Measurements from ENCODE around the gene DALRD3. TPM values are rescaled to one million over a fixed set of nuclear protein-coding genes. Genes with fewer than 3 reads are reported as not detected.

The DALRD3 gene
- total RNA-seq, 1 experiment from 2014 or later: 42.9 TPM

DNA sequence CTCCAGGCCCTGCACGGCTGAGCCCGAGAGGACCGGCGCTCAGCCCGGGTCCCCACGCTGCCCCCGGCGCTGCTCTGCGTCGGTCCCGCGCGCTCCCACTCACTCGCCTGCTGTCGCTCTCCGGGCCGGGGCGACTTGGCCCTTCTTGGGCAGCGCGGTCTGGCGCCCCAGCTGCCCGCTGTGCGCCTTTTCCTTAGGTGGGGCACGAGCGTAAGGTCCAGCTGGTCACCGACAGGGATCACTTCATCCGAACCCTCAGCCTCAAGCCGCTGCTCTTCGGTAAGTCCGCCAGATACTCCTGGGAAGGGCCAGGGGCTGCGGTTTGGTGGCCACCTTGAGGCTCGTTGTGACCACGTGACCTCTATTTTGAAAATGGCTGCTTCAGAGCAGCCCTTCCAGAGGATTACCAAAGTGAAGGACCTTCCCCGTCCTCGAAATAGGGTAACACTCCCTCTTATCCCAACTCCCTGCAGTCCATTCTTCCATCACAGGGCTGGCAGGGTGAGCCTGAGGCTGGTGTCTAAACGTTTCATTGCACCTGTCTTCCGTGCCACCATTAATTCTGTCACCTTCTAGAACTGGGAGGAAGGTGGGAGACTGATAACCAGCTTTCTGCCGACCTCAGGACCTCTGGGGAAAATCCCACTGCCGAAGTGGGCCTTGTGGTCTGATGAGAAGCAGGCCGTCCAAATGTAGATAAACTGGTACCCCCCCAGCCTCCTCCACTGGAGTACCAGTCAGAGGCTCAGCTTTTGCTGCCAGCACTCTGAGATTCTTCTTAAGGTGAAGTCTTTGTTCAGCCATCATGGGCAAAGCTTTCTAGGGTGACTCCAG lies 27.5 kb downstream of the DALRD3 start (continued):
- TF ChIP-seq, protein P1, sequence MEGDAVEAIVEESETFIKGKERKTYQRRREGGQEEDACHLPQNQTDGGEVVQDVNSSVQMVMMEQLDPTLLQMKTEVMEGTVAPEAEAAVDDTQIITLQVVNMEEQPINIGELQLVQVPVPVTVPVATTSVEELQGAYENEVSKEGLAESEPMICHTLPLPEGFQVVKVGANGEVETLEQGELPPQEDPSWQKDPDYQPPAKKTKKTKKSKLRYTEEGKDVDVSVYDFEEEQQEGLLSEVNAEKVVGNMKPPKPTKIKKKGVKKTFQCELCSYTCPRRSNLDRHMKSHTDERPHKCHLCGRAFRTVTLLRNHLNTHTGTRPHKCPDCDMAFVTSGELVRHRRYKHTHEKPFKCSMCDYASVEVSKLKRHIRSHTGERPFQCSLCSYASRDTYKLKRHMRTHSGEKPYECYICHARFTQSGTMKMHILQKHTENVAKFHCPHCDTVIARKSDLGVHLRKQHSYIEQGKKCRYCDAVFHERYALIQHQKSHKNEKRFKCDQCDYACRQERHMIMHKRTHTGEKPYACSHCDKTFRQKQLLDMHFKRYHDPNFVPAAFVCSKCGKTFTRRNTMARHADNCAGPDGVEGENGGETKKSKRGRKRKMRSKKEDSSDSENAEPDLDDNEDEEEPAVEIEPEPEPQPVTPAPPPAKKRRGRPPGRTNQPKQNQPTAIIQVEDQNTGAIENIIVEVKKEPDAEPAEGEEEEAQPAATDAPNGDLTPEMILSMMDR (IDR thresholded peaks at IDR 0.05 in 2 of 3, conservative IDR thresholded peaks at IDR 0.05 in 1 of 3; ENCODE audit: borderline replicate concordance in 1 of 3, insufficient read depth in 1 of 3, low read depth in 2 of 3, low read length in 2 of 3): no peak
- TF ChIP-seq FOSL1 (IDR thresholded peaks at IDR 0.05; ENCODE audit: low read depth) (no peak), EZH2 (IDR thresholded peaks at IDR 0.05) (no peak)

DNA sequence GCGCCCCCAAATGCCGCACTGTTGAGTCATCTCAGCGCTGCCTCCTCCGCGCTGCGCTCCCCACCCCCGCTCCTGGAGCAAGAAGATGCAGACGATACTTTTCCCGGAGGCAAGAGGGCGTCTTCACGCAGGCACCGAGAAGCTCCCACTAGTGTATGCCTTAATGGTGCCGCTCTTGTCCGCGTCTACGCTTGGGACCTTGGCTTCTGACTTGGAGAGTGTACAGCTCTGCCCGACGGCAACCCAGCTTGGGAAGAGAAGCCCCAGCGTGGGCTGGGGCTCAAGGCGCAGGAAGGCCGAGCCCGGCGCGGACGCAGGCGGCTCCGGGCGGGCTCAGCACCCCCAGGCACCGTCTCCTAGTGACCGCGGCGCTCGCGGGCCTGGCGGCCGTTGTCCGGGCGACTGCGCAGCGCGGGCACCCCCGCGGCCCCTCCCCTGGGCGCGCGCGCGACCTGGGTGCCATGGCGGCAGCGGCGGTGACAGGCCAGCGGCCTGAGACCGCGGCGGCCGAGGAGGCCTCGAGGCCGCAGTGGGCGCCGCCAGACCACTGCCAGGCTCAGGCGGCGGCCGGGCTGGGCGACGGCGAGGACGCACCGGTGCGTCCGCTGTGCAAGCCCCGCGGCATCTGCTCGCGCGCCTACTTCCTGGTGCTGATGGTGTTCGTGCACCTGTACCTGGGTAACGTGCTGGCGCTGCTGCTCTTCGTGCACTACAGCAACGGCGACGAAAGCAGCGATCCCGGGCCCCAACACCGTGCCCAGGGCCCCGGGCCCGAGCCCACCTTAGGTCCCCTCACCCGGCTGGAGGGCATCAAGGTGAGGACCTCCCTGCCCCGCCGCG lies 28.4 kb downstream of the DALRD3 start, which contains the start of gene P4HTM:
TSS of gene P4HTM (plus strand) at position 446 of the 840 bp plus-strand sequence. CDS start at position 462, 16 bp downstream.
- H3K4me3 ChIP-seq (replicated peaks in 1 of 2; ENCODE audit: low read depth in 1 of 2, low read length in 2 of 2): peak within 1 kb of the TSS; percentile 76 to 80
- DNase-seq (ENCODE audit: low read depth, low spot score) (peak; percentile 72), ATAC-seq (peak; percentile 77)
- H3K9ac ChIP-seq (ENCODE audit: low read length): peak within 1 kb of the TSS; percentile 83
- peaks cover 47% of the 10 kb centered on the region for H3K79me2 ChIP-seq (ENCODE audit: insufficient read depth, low read length)
- no peaks in the 10 kb centered on the region for H3K27me3 ChIP-seq (ENCODE audit: insufficient read depth, low read length)
- H3K27ac ChIP-seq (ENCODE audit: low read depth, low read length): peak within 1 kb of the TSS; percentile 98
- H3K4me2 ChIP-seq (ENCODE audit: low read length): peak within 1 kb of the TSS; percentile 85
- intact Hi-C loops (cut with micrococcal nuclease): loop anchor here (1.0 to 2.0 kb wide), 3 partner anchors 31 to 169 kb away; partner anchors contain the start of gene LAMB2
- no peaks in the 10 kb centered on the region for H3K9me2 ChIP-seq (ENCODE audit: insufficient read depth)
- H4K20me1 ChIP-seq (ENCODE audit: insufficient read depth): no peaks in the 10 kb centered on the region
- H3K9me3 ChIP-seq (ENCODE audit: control insufficient read depth in 1 of 2, insufficient read depth in 1 of 2, low read depth in 1 of 2, low read length in 2 of 2): no peaks in the 10 kb centered on the region
- no peak within 1 kb of the TSS for H2AFZ ChIP-seq (ENCODE audit: low read depth, low read length, poor library complexity, severe bottlenecking)
- POLR2A ChIA-PET: interaction anchor here (1.2 to 5.1 kb wide), 4 partner anchors 10 to 39 kb away, joined by 3 to 30 read pairs (median 14); partner anchors contain the start of genes IMPDH2, NDUFAF3 and WDR6
- BruUV-seq (replicated peaks): no TSS peak
- H3K4me1 ChIP-seq (ENCODE audit: control insufficient read depth in 1 of 2, insufficient read depth in 2 of 2, low read length in 2 of 2): peaks cover 23 to 27% of the 10 kb centered on the region in 2 experiments
- H3K36me3 ChIP-seq (ENCODE audit: control insufficient read depth in 1 of 2, insufficient read depth in 2 of 2, low read length in 2 of 2): peaks cover 0 to 10% of the 10 kb centered on the region in 2 experiments; a peak in 3 of 4 replicates
- RAD21 ChIA-PET (ENCODE audit: low non-redundant PET in 1 of 2, low total read pairs in 2 of 2, uncharacterized antibody in 2 of 2, unreplicated experiment in 2 of 2): interaction anchor here in 1 of 2 experiments (0.6 kb wide), 1 partner anchor 307 kb away, joined by 3 read pairs; no protein-coding TSS in a partner anchor
- CTCF ChIA-PET: interaction anchor here (0.6 to 3.5 kb wide), 5 partner anchors 17 to 415 kb away, joined by 3 to 42 read pairs (median 3); partner anchors contain the start of genes NDUFAF3 and WDR6
- TF ChIP-seq, protein P2, sequence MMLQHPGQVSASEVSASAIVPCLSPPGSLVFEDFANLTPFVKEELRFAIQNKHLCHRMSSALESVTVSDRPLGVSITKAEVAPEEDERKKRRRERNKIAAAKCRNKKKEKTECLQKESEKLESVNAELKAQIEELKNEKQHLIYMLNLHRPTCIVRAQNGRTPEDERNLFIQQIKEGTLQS (IDR thresholded peaks at IDR 0.05): no peak
- peak; percentile 57 for TF ChIP-seq POLR2AphosphoS5 (IDR thresholded peaks at IDR 0.05; ENCODE audit: low read depth, low read length)
- TF ChIP-seq SIN3A (IDR thresholded peaks at IDR 0.05; ENCODE audit: low read depth): peak; percentile 83
- TF ChIP-seq, protein P3, sequence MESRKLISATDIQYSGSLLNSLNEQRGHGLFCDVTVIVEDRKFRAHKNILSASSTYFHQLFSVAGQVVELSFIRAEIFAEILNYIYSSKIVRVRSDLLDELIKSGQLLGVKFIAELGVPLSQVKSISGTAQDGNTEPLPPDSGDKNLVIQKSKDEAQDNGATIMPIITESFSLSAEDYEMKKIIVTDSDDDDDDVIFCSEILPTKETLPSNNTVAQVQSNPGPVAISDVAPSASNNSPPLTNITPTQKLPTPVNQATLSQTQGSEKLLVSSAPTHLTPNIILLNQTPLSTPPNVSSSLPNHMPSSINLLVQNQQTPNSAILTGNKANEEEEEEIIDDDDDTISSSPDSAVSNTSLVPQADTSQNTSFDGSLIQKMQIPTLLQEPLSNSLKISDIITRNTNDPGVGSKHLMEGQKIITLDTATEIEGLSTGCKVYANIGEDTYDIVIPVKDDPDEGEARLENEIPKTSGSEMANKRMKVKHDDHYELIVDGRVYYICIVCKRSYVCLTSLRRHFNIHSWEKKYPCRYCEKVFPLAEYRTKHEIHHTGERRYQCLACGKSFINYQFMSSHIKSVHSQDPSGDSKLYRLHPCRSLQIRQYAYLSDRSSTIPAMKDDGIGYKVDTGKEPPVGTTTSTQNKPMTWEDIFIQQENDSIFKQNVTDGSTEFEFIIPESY (IDR thresholded peaks at IDR 0.05; ENCODE audit: extremely low read depth, insufficient replicate concordance, low read length): no peak
- TF ChIP-seq RAD21 (IDR thresholded peaks at IDR 0.05; ENCODE audit: low read depth): 0 out of 2 replicates have a peak, but pooled peaks have one; percentile 30
- TF ChIP-seq JUND (IDR thresholded peaks at IDR 0.05): peak; percentile 80
- peak; percentile 85 for TF ChIP-seq POLR2A (IDR thresholded peaks at IDR 0.05; ENCODE audit: borderline replicate concordance, extremely low read depth, insufficient read depth, insufficient read length)
- peak; percentile 44 for TF ChIP-seq SP1 (IDR thresholded peaks at IDR 0.05; ENCODE audit: low read depth)
- TF ChIP-seq TCF7L2 (IDR thresholded peaks at IDR 0.05; ENCODE audit: borderline replicate concordance, extremely low read depth, insufficient read depth, insufficient read length): peak; percentile 55
- TF ChIP-seq, protein P4, sequence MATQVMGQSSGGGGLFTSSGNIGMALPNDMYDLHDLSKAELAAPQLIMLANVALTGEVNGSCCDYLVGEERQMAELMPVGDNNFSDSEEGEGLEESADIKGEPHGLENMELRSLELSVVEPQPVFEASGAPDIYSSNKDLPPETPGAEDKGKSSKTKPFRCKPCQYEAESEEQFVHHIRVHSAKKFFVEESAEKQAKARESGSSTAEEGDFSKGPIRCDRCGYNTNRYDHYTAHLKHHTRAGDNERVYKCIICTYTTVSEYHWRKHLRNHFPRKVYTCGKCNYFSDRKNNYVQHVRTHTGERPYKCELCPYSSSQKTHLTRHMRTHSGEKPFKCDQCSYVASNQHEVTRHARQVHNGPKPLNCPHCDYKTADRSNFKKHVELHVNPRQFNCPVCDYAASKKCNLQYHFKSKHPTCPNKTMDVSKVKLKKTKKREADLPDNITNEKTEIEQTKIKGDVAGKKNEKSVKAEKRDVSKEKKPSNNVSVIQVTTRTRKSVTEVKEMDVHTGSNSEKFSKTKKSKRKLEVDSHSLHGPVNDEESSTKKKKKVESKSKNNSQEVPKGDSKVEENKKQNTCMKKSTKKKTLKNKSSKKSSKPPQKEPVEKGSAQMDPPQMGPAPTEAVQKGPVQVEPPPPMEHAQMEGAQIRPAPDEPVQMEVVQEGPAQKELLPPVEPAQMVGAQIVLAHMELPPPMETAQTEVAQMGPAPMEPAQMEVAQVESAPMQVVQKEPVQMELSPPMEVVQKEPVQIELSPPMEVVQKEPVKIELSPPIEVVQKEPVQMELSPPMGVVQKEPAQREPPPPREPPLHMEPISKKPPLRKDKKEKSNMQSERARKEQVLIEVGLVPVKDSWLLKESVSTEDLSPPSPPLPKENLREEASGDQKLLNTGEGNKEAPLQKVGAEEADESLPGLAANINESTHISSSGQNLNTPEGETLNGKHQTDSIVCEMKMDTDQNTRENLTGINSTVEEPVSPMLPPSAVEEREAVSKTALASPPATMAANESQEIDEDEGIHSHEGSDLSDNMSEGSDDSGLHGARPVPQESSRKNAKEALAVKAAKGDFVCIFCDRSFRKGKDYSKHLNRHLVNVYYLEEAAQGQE (IDR thresholded peaks at IDR 0.05; ENCODE audit: low read depth): no peak

Measured in HCT116 (cell line).